Tibial artery (tissue), 4 donors: ENCODE measurements around the gene WDR27.
A peak's percentile ranks its signal among the peaks of the same experiment; 100 is the strongest.

Source experiments
- DNase-seq, 2 donors: peaks; one replicate each; pipeline ENCODE4 v3.0.0-alpha.2; 2019
- H3K27ac ChIP-seq, 2 donors: fragments of 200-600 bp; sonication (generic) in 1 of 2; 1 replicate in 1 of 2; 2 replicates in 1 of 2; pipeline ENCODE4 v1.5.1; 2018 to 2019; ENCODE audit warnings: mild to moderate bottlenecking in 1 of 2
- H3K27me3 ChIP-seq, 2 donors: fragments of 200-600 bp; sonication (generic) in 1 of 2; one replicate each; pipeline versions ENCODE4 v1.5.1 to v1.6.0; 2016 to 2019
- H3K36me3 ChIP-seq, 3 donors: fragments of 200-600 bp; sonication (generic) in 2 of 3; one replicate each; pipeline ENCODE4 v1.5.1; 2016 to 2019; ENCODE audit warnings: mild to moderate bottlenecking in 2 of 3
- H3K4me1 ChIP-seq, 4 donors: fragments of 200-600 bp; sonication (generic) in 2 of 4; 1 replicate in 3 of 4; 2 replicates in 1 of 4; pipeline ENCODE4 v1.5.1; 2016 to 2019
- H3K4me3 ChIP-seq, 2 donors: fragments of 200-600 bp; sonication (generic) in 1 of 2; 1 replicate in 1 of 2; 2 replicates in 1 of 2; pipeline ENCODE4 v1.5.1; 2018 to 2019; ENCODE audit warnings: mild to moderate bottlenecking in 2 of 2
- H3K9me3 ChIP-seq, 3 donors: fragments of 200-600 bp; sonication (generic) in 1 of 3; one replicate each; pipeline ENCODE4 v1.5.1; 2016 to 2019
- CTCF ChIP-seq, 2 experiments: fragments of 200-600 bp in 1 of 2; fragments of 450-650 bp in 1 of 2; IDR thresholded peaks; one replicate each; pipeline ENCODE4 v1.5.1; 2017 to 2019; ENCODE audit warnings: antibody characterized with exemption in 2 of 2, mild to moderate bottlenecking in 1 of 2, moderate library complexity in 1 of 2
- intact Hi-C: fragments of 100-400 bp; cut with DNase I; formaldehyde crosslinking; loops from one replicate; pipeline ENCODE4 v1.15.0; 2023; ENCODE audit warnings: low total_unique reads

WDR27 gene

GRCh38 chr6:169577236-169577635 lies 124.6 kb downstream of the WDR27 start:
- H3K4me3 ChIP-seq = peak overlapping the region in 1 of 2 donors; percentile 1
- H3K36me3 ChIP-seq = peaks cover 0 to 5% (median 0%) of the 10 kb centered on the region in 3 donors
- no peaks in the 10 kb centered on the region for H3K4me1 ChIP-seq
- H3K9me3 ChIP-seq = no peaks in the 10 kb centered on the region
- TF ChIP-seq CTCF (IDR thresholded peaks at IDR 0.05) = no peak
- DNase-seq = no peak
- intact Hi-C loops = no loop called here
- H3K27me3 ChIP-seq = no peaks in the 10 kb centered on the region
- no peak overlapping the region for H3K27ac ChIP-seq

GRCh38 chr6:169575821-169576220 lies 126.0 kb downstream of the WDR27 start:
- Histone ChIP-seq H3K36me3 (peaks cover 0 to under 1% (median 0%) of the 10 kb centered on the region in 3 donors), H3K4me3 (no peak overlapping the region), H3K9me3 (no peaks in the 10 kb centered on the region), H3K27ac (no peak overlapping the region), H3K4me1 (no peaks in the 10 kb centered on the region), H3K27me3 (no peaks in the 10 kb centered on the region)
- DNase-seq = no peak
- TF ChIP-seq CTCF (IDR thresholded peaks at IDR 0.05) = no peak
- intact Hi-C loops = no loop called here

GRCh38 chr6:169575365-169575764 lies 126.5 kb downstream of the WDR27 start:
- no peaks in the 10 kb centered on the region for H3K9me3 ChIP-seq
- no peak for DNase-seq
- no peak overlapping the region for H3K4me3 ChIP-seq
- no peak overlapping the region for H3K27ac ChIP-seq
- intact Hi-C loops = no loop called here
- peaks cover 0 to 5% (median 0%) of the 10 kb centered on the region in 3 donors for H3K36me3 ChIP-seq
- H3K4me1 ChIP-seq = no peaks in the 10 kb centered on the region
- H3K27me3 ChIP-seq = no peaks in the 10 kb centered on the region
- TF ChIP-seq CTCF (IDR thresholded peaks at IDR 0.05) = no peak

- TF ChIP-seq CTCF (IDR thresholded peaks at IDR 0.05) = no peak
- intact Hi-C loops = no loop called here
- no peak overlapping the region for H3K4me3 ChIP-seq
Observed at GRCh38 chr6:169574420-169574819, 127.4 kb downstream of the WDR27 start.

GRCh38 chr6:169573883-169574282 lies 127.9 kb downstream of the WDR27 start:
- Histone ChIP-seq H3K36me3 (peaks cover 0 to 14% (median 0%) of the 10 kb centered on the region in 3 donors), H3K9me3 (no peaks in the 10 kb centered on the region), H3K27ac (no peak overlapping the region), H3K4me1 (no peaks in the 10 kb centered on the region), H3K4me3 (no peak overlapping the region), H3K27me3 (no peaks in the 10 kb centered on the region)
- TF ChIP-seq CTCF (IDR thresholded peaks at IDR 0.05) = no peak
- intact Hi-C loops = no loop called here
- no peak for DNase-seq

More at GRCh38 chr6:169574420-169574819, 127.4 kb downstream of the WDR27 start:
- Histone ChIP-seq H3K36me3 (peaks cover 0 to 13% (median 0%) of the 10 kb centered on the region in 3 donors), H3K27ac (no peak overlapping the region), H3K27me3 (no peaks in the 10 kb centered on the region), H3K4me1 (no peaks in the 10 kb centered on the region), H3K9me3 (no peaks in the 10 kb centered on the region)
- no peak for DNase-seq
